GM21515 (cell line): ENCODE data around the gene NID2.
A peak's percentile ranks its signal among the peaks of the same experiment; 100 is the strongest.

ENCODE experiments used
- ATAC-seq: cut with Tn5 transposase; IDR thresholded peaks from one replicate; pipeline ENCODE4 v1.9.1; 2021; ENCODE audit not compliant: unreplicated experiment

NID2 gene

GRCh38 chr14:52005625-52006024 is 63.2 kb downstream of the NID2 start:
- no peak for ATAC-seq

- ATAC-seq = no peak
Observed at GRCh38 chr14:52003324-52003723, 65.5 kb downstream of the NID2 start.

- ATAC-seq = no peak
Observed at GRCh38 chr14:52002542-52002941, 66.3 kb downstream of the NID2 start.

- ATAC-seq = no peak
Observed at GRCh38 chr14:52000696-52001095, 68.2 kb downstream of the NID2 start.

GRCh38 chr14:52000019-52000582 is 68.8 kb downstream of the NID2 start:
- ATAC-seq = no peak

GRCh38 chr14:51999084-51999483 is 69.8 kb downstream of the NID2 start:
- ATAC-seq = no peak

GRCh38 chr14:51998348-51998747 is 70.5 kb downstream of the NID2 start:
- ATAC-seq = no peak

- ATAC-seq = no peak
Observed at GRCh38 chr14:51996148-51996746, 72.6 kb downstream of the NID2 start.

- ATAC-seq = no peak
Observed at GRCh38 chr14:51993285-51993920, 75.5 kb downstream of the NID2 start.

- ATAC-seq = no peak
Observed at GRCh38 chr14:51990488-51990887, 78.4 kb downstream of the NID2 start.

- ATAC-seq = peak; percentile 94
Observed at GRCh38 chr14:51989293-51990234, 79.3 kb downstream of the NID2 start, which contains the start of gene RTRAF. Gene RTRAF, plus strand, starts transcription at chr14:51989546. Its CDS starts 94 bp downstream, at chr14:51989640.

GRCh38 chr14:51988221-51988620 is 80.6 kb downstream of the NID2 start:
- no peak for ATAC-seq

- ATAC-seq = no peak
Observed at GRCh38 chr14:51981218-51981854, 87.5 kb downstream of the NID2 start.

- peak; percentile 59 for ATAC-seq
Observed at GRCh38 chr14:51979088-51979709, 89.7 kb downstream of the NID2 start.

- ATAC-seq = no peak
Observed at GRCh38 chr14:51978681-51979085, 90.2 kb downstream of the NID2 start.

- no peak for ATAC-seq
Observed at GRCh38 chr14:51977075-51977474, 91.8 kb downstream of the NID2 start.

- ATAC-seq = no peak
Observed at GRCh38 chr14:51972566-51972965, 96.3 kb downstream of the NID2 start.

- no peak for ATAC-seq
Observed at GRCh38 chr14:51969852-51970540, 98.9 kb downstream of the NID2 start.

GRCh38 chr14:51967521-51967920 is 101.3 kb downstream of the NID2 start:
- no peak for ATAC-seq

- ATAC-seq = no peak
Observed at GRCh38 chr14:51963286-51963685, 105.6 kb downstream of the NID2 start.
